Heart left ventricle (tissue), 13 donors: ENCODE data around the gene ARL15.

Experiments
- CTCF ChIP-seq, 12 donors: fragments of 200-600 bp; sonication (generic) in 4 of 12; IDR thresholded peaks; one replicate each; pipeline versions ENCODE4 v1.5.0 to v1.8.0; 2018 to 2022; ENCODE audit warnings: antibody characterized with exemption in 12 of 12, mild to moderate bottlenecking in 5 of 12
- POLR2A ChIP-seq, 2 donors: fragments of 450-650 bp; IDR thresholded peaks; one replicate each; pipeline ENCODE4 v1.6.1; 2017; ENCODE audit warnings: antibody characterized with exemption in 2 of 2, mild to moderate bottlenecking in 2 of 2, moderate library complexity in 2 of 2
- donor health status: ischemic (EF 13 %, LVEDD 7.1; RV severe dilation, severe dysfunction).
- donor health status: DM: no; HTN: yes; CAD: no.
- donor health status: DM: no; HTN: no; CAD: no.
- donor health status: ischemic (EF 25% LVEDD 6.9; RV normal size, moderate dysfunction).
- donor health status: ischemic (EF 25% LVEDD 5.7; RV mildly dilated, moderate dysfunction).
- donor health status: ischemic (EF 35%, LVEDD 5.7; RV mildly dilated, moderate dysfunction).
- donor health status: nonischemic (EF 11% LVEDD 7.7; RV severe dilation, severe dysfunction).
- donor health status: DM: yes; HTN: yes; CAD: no.
- donor health status: PGD.
- donor health status: ischemic (EF 29% LVEDD 5.4; RV normal size, mild dysfunction).
- donor health status: nonischemic (EF 23%, LVEDD 6.1; RV moderate dilation, normal function).

DNA sequence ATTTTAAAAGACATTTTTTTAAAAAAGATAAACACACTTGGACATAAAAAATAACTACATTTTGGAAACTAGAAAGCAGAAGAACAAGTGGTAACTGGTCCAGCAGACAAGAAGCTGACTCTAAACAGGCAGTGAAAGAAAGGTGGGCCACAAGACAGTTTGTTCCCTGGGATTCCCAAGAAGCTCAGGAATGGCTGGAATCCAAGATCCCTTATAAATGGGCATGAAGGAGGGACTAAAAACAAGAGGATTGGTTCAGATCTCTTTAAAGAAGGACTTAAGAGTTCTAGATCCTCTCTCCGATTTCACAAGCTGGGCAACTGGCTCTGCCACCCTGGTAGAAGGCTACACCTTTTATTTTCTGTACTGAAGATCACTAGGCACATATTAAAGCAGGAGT lies 102.8 kb downstream of the ARL15 start:
- TF ChIP-seq CTCF (IDR thresholded peaks at IDR 0.05), result no peak
- no peak for TF ChIP-seq POLR2A (IDR thresholded peaks at IDR 0.05)
